Body of pancreas (tissue), 4 donors: ENCODE measurements around the gene SREBF1. TPM values are rescaled to one million over a fixed set of nuclear protein-coding genes. Genes with fewer than 3 reads are reported as not detected.

Experiments used
- ATAC-seq: fragments of 150-250 bp; one replicate; pipeline ENCODE4 v1.9.1; 2016
- DNase-seq, 4 donors: peaks; one replicate each; pipeline ENCODE4 v3.0.0-alpha.2; 2019
- H3K27ac ChIP-seq, 4 donors: fragments of 200-600 bp; sonication (generic); 1 replicate in 3 of 4; 2 replicates in 1 of 4; pipeline versions ENCODE4 v1.5.1 to v1.6.1; 2016 to 2019; ENCODE audit warnings: mild to moderate bottlenecking in 1 of 4, mixed read lengths in 1 of 4, moderate library complexity in 1 of 4
- H3K27me3 ChIP-seq, 2 donors: fragments of 200-600 bp; sonication (generic); one replicate each; pipeline ENCODE4 v1.6.0; 2016; ENCODE audit warnings: mild to moderate bottlenecking in 1 of 2
- H3K36me3 ChIP-seq, 2 donors: fragments of 200-600 bp; sonication (generic); replicated peaks in 1 of 2; 2 replicates each; pipeline ENCODE4 v1.5.1; 2016; ENCODE audit warnings: low read depth in 2 of 2; ENCODE audit not compliant: insufficient read depth in 1 of 2
- H3K4me1 ChIP-seq: fragments of 200-600 bp; sonication (generic); one replicate; pipeline ENCODE4 v1.6.0; 2016
- H3K4me3 ChIP-seq, 2 donors: fragments of 200-600 bp; sonication (generic); 1 replicate in 1 of 2; 2 replicates in 1 of 2; pipeline ENCODE4 v1.5.1; 2016 to 2019
- H3K9me3 ChIP-seq, 3 donors: fragments of 200-600 bp; sonication (generic); 1 replicate in 2 of 3; 2 replicates in 1 of 3; pipeline ENCODE4 v1.5.1; 2016
- CTCF ChIP-seq, 7 experiments: fragments of 450-650 bp in 4 of 7; fragments of 200-600 bp in 3 of 7; sonication (generic) in 3 of 7; IDR thresholded peaks; one replicate each; pipeline ENCODE4 v1.5.1; 2016 to 2019; ENCODE audit warnings: antibody characterized with exemption in 7 of 7
- POLR2A ChIP-seq, 3 donors: fragments of 450-650 bp; IDR thresholded peaks; one replicate each; pipeline ENCODE4 v1.6.1; 2016; ENCODE audit warnings: antibody characterized with exemption in 3 of 3, mild to moderate bottlenecking in 2 of 3
- WGBS, 2 donors: methylation state at CpG; one replicate each; pipeline ENCODE4 v1.1.5; 2017; 5-methylcytosine and 5-hydroxymethylcytosine counted together
- intact Hi-C: fragments of 100-400 bp; cut with DNase I; formaldehyde crosslinking; loops from one replicate; pipeline ENCODE4 v1.15.1; 2023
- total RNA-seq, 2 donors: library from RNA; depleted of rRNA; stranded (reverse); fragments of >200 nt; gene quantifications; one replicate each; pipeline ENCODE4 v1.1.0, GENCODE V29; 2016

SREBF1 gene
- 10 to 100 TPM; 22.3 to 88.0 TPM for total RNA-seq

GRCh38 chr17:17836818-17837379 lies at the start of gene SREBF1:
SREBF1 (minus strand) TSS chr17:17836986; CDS start chr17:17836817, 169 bp downstream.
- ATAC-seq (peak; percentile 1), DNase-seq (peak; percentile 47 to 68 (median 52))
- H3K4me3 ChIP-seq, result peak within 1 kb of the TSS; percentile 32 to 89
- WGBS, 2 donors, result 2 to 8% methylated on average over 11 to 52 of the region's 52 CpGs
- peaks cover 78% of the 10 kb centered on the region for H3K4me1 ChIP-seq
- peak within 1 kb of the TSS; percentile 97 to 100 (median 99) for H3K27ac ChIP-seq
- H3K9me3 ChIP-seq, result no peaks in the 10 kb centered on the region
- TF ChIP-seq POLR2A (IDR thresholded peaks at IDR 0.05) (no peak), CTCF (IDR thresholded peaks at IDR 0.05) (no peak)
- H3K36me3 ChIP-seq, result no peaks in the 10 kb centered on the region
- intact Hi-C loops, result no loop called here
- no peaks in the 10 kb centered on the region for H3K27me3 ChIP-seq

- ATAC-seq (no peak), DNase-seq (no peak)
- no peak for TF ChIP-seq CTCF (IDR thresholded peaks at IDR 0.05)
- no peak for TF ChIP-seq POLR2A (IDR thresholded peaks at IDR 0.05)
- Histone ChIP-seq H3K27me3 (no peaks in the 10 kb centered on the region), H3K27ac (no peak overlapping the region), H3K4me3 (no peak overlapping the region), H3K36me3 (peaks cover 0 to 2% of the 10 kb centered on the region in 2 donors), H3K4me1 (no peaks in the 10 kb centered on the region), H3K9me3 (no peaks in the 10 kb centered on the region)
- 90 to 93% methylated on average over 6 of the region's 6 CpGs for WGBS, 2 donors
- intact Hi-C loops, result no loop called here
Measured at GRCh38 chr17:17886226-17886625, 49.4 kb upstream of the SREBF1 start.

- Histone ChIP-seq H3K4me3 (no peak overlapping the region), H3K9me3 (no peaks in the 10 kb centered on the region), H3K27ac (no peak overlapping the region), H3K36me3 (peaks cover 0 to 2% of the 10 kb centered on the region in 2 donors), H3K4me1 (no peaks in the 10 kb centered on the region), H3K27me3 (no peaks in the 10 kb centered on the region)
- DNase-seq (no peak), ATAC-seq (no peak)
- TF ChIP-seq CTCF (IDR thresholded peaks at IDR 0.05) (no peak), POLR2A (IDR thresholded peaks at IDR 0.05) (no peak)
- intact Hi-C loops, result no loop called here
- WGBS, 2 donors, result 89 to 93% methylated on average over 16 of the region's 16 CpGs
Measured at GRCh38 chr17:17884391-17885357, 47.9 kb upstream of the SREBF1 start.

GRCh38 chr17:17883801-17884200 lies 47.0 kb upstream of the SREBF1 start:
- no peaks in the 10 kb centered on the region for H3K27me3 ChIP-seq
- H3K9me3 ChIP-seq, result no peaks in the 10 kb centered on the region
- intact Hi-C loops, result no loop called here
- DNase-seq (no peak), ATAC-seq (no peak)
- 95 to 97% methylated on average over 3 of the region's 3 CpGs for WGBS, 2 donors
- H3K4me1 ChIP-seq, result peaks cover 7% of the 10 kb centered on the region
- H3K36me3 ChIP-seq, result peaks cover 0 to 2% of the 10 kb centered on the region in 2 donors
- no peak overlapping the region for H3K27ac ChIP-seq
- H3K4me3 ChIP-seq, result no peak overlapping the region
- TF ChIP-seq CTCF (IDR thresholded peaks at IDR 0.05) (no peak), POLR2A (IDR thresholded peaks at IDR 0.05) (no peak)
